Peyer's patch (tissue), 4 donors: Measurements from ENCODE around the gene RNF220.

ENCODE experiments used
- CTCF ChIP-seq, 6 experiments: fragments of 450-650 bp in 4 of 6; fragments of 200-600 bp in 2 of 6; sonication (generic) in 1 of 6; IDR thresholded peaks; one replicate each; pipeline ENCODE4 v1.5.1; 2017 to 2019; ENCODE audit warnings: antibody characterized with exemption in 6 of 6, mild to moderate bottlenecking in 3 of 6, moderate library complexity in 1 of 6
- POLR2A ChIP-seq, 2 donors: fragments of 450-650 bp; IDR thresholded peaks; one replicate each; pipeline ENCODE4 v1.5.1; 2017; ENCODE audit warnings: antibody characterized with exemption in 2 of 2, mild to moderate bottlenecking in 2 of 2, moderate library complexity in 2 of 2

GRCh38 chr1:44514673-44515072 is 109.6 kb downstream of the RNF220 start:
- TF ChIP-seq CTCF (IDR thresholded peaks at IDR 0.05) (no peak), POLR2A (IDR thresholded peaks at IDR 0.05) (no peak)
